Activated B cell treated with CpG ODN at 0.5 μM for 24 hours (primary cell): ENCODE data around the gene ACTL8. TPM values are rescaled to one million over a fixed set of nuclear protein-coding genes. Genes with fewer than 3 reads are reported as not detected.

Source experiments
- ATAC-seq: fragments of 200-7000 bp; cut with Tn5 transposase; one replicate; pipeline ENCODE4 v1.10.0; 2021; ENCODE audit warnings: low read depth, mild to moderate bottlenecking, moderate library complexity
- CTCF ChIA-PET: fragments of 350-600 bp; sonication (Branson Sonifier 250); formaldehyde crosslinking; loops from one replicate; lab custom pipeline; 2021; ENCODE audit warnings: antibody characterized with exemption; lab: Charles Lee
- POLR2A ChIA-PET: fragments of 350-600 bp; sonication (Branson Sonifier 250); formaldehyde crosslinking; loops from one replicate; lab custom pipeline; 2021; ENCODE audit warnings: antibody characterized with exemption; lab: Charles Lee
- DNase-seq: peaks from one replicate; pipeline ENCODE4 v3.0.0; 2022
- H3K27ac Mint-ChIP-seq: one replicate; pipeline ENCODE4 v1.8.0; 2020; ENCODE audit warnings: mixed read lengths
- H3K27me3 Mint-ChIP-seq: one replicate; pipeline ENCODE4 v1.8.0; 2021; ENCODE audit warnings: mixed read lengths
- H3K36me3 Mint-ChIP-seq: one replicate; pipeline ENCODE4 v1.8.0; 2021; ENCODE audit warnings: low read depth, mixed read lengths
- H3K4me1 Mint-ChIP-seq: one replicate; pipeline ENCODE4 v1.8.0; 2021; ENCODE audit warnings: mixed read lengths
- H3K4me3 Mint-ChIP-seq: one replicate; pipeline ENCODE4 v1.8.0; 2020; ENCODE audit warnings: mild to moderate bottlenecking, mixed read lengths
- H3K9me3 Mint-ChIP-seq: one replicate; pipeline ENCODE4 v1.8.0; 2020; ENCODE audit warnings: mixed read lengths
- CTCF ChIP-seq: fragments of 200-600 bp; IDR thresholded peaks from one replicate; pipeline ENCODE4 v1.8.0; 2022; ENCODE audit warnings: antibody characterized with exemption, mild to moderate bottlenecking
- intact Hi-C: fragments of 100-400 bp; cut with micrococcal nuclease; formaldehyde crosslinking; loops from one replicate; pipeline ENCODE4 v1.15.1; 2024
- total RNA-seq: library from RNA; stranded (reverse); gene quantifications from 2 replicates; pipeline ENCODE4 v1.2.3, GENCODE V29; 2022

The ACTL8 gene
- total RNA-seq, 1 donor from 2014 or later = not detected

DNA sequence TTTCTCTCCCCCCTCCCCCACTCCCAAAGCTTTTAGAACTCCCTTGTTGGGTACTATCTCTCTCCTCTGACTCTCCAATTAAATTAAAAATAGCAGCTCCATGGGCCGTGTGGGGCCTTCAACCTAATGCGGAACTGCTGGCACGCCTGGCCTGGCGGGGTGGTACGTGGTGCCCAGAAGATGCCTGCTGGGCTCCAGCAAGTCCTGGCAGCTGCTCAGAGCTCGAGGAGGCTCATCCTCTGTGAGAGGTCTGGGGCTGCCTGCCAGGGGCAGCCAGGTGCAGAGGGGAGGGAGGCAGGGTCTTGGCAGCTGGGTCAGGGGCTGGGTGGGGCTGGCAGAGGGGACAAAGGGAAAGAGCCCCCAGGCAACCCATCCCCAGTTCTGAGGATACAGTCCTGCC is 74.4 kb downstream of the ACTL8 start:
- peaks cover 28% of the 10 kb centered on the region for H3K27me3 Mint-ChIP-seq
- DNase-seq = no peak
- no peak overlapping the region for H3K4me3 Mint-ChIP-seq
- POLR2A ChIA-PET = no interaction called here
- CTCF ChIA-PET = no interaction called here
- no peaks in the 10 kb centered on the region for H3K36me3 Mint-ChIP-seq
- intact Hi-C loops = loop anchor here (10.0 kb wide), 1 partner anchor 165 kb away; no protein-coding TSS in a partner anchor
- H3K9me3 Mint-ChIP-seq = peaks cover 3% of the 10 kb centered on the region
- no peak overlapping the region for H3K27ac Mint-ChIP-seq
- ATAC-seq = no peak
- TF ChIP-seq CTCF = no peak
- H3K4me1 Mint-ChIP-seq = no peaks in the 10 kb centered on the region

DNA sequence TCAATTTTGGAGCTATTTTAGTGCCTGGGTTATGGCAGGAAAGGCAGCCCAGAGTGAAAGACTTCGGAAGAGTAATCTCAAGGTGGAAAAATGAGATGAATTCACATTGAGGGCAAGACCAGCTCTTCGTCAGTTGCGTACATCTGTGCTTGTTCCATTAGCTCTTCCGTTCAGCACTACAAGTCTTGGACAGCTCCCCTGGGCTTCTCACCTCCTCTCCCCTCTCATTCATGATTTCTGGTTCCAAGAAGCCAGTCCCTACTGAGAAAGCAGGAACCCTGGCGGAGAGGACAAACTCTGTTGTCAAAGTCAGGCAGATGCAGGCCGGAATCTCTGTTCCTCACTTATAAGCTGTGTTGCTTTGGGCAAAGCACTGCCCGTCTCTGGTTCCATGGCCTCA is 76.5 kb downstream of the ACTL8 start:
- H3K36me3 Mint-ChIP-seq = no peaks in the 10 kb centered on the region
- no peak overlapping the region for H3K27ac Mint-ChIP-seq
- no peaks in the 10 kb centered on the region for H3K4me1 Mint-ChIP-seq
- ATAC-seq (no peak), DNase-seq (no peak)
- no peak for TF ChIP-seq CTCF
- POLR2A ChIA-PET = no interaction called here
- intact Hi-C loops = no loop called here
- no peak overlapping the region for H3K4me3 Mint-ChIP-seq
- H3K9me3 Mint-ChIP-seq = peaks cover 3% of the 10 kb centered on the region
- CTCF ChIA-PET = no interaction called here
- H3K27me3 Mint-ChIP-seq = peaks cover 19% of the 10 kb centered on the region

- ChIA-PET POLR2A (no interaction called here), CTCF (no interaction called here)
- Mint-ChIP-seq H3K36me3 (no peaks in the 10 kb centered on the region), H3K27me3 (peaks cover 14% of the 10 kb centered on the region), H3K4me3 (no peak overlapping the region), H3K27ac (no peak overlapping the region), H3K4me1 (no peaks in the 10 kb centered on the region), H3K9me3 (peaks cover 3% of the 10 kb centered on the region)
- ATAC-seq (no peak), DNase-seq (no peak)
- intact Hi-C loops = no loop called here
- no peak for TF ChIP-seq CTCF
Measured at GRCh38 chr1:17833661-17834501, 78.7 kb downstream of the ACTL8 start.

GRCh38 chr1:17834561-17835100 is 79.5 kb downstream of the ACTL8 start:
- peaks cover 9% of the 10 kb centered on the region for H3K27me3 Mint-ChIP-seq
- ATAC-seq = no peak
- CTCF ChIA-PET = no interaction called here
- POLR2A ChIA-PET = no interaction called here
- no peak overlapping the region for H3K4me3 Mint-ChIP-seq
- intact Hi-C loops = no loop called here
- no peaks in the 10 kb centered on the region for H3K36me3 Mint-ChIP-seq
- no peak overlapping the region for H3K27ac Mint-ChIP-seq
- no peak for DNase-seq
- no peak for TF ChIP-seq CTCF
- H3K9me3 Mint-ChIP-seq = peaks cover 3% of the 10 kb centered on the region
- H3K4me1 Mint-ChIP-seq = no peaks in the 10 kb centered on the region

- Mint-ChIP-seq H3K27ac (no peak overlapping the region), H3K4me1 (no peaks in the 10 kb centered on the region), H3K36me3 (no peaks in the 10 kb centered on the region), H3K9me3 (no peaks in the 10 kb centered on the region), H3K27me3 (peaks cover 5% of the 10 kb centered on the region), H3K4me3 (no peak overlapping the region)
- no peak for DNase-seq
- intact Hi-C loops = no loop called here
- no peak for ATAC-seq
- POLR2A ChIA-PET = no interaction called here
- CTCF ChIA-PET = no interaction called here
- TF ChIP-seq CTCF = no peak
Measured at GRCh38 chr1:17837233-17838030, 82.3 kb downstream of the ACTL8 start.
